ENCODE measurements around the gene GREB1L.

DNA sequence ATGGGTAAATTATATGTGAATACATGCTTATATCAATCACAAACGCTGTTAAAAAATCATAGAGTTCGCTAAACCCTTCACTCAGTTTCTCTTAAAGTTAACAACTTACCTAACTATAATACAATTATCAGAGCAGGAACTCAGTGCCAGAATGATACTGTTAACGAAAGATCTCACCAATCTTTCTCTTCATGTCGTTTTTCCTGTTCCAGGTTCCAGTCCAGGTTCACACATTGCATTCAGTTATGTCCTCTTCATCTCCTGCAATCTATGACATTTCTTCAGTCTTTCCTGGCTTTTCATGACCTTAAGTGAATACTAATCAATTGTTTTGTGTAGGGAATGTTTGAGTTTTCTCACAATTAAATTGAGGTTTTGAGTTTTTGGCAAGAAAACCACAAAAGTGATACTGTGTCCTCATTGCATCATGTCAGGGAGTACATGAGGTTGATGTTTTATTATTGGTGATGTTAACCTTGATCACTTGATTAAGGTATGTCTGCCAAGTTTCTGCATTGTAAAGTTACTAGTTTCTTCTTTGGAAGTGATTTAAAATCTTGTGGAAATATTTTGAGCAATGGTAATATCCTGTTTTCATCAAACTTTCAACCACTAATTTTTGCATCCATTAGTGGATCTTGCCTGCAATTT lies 226.6 kb downstream of the GREB1L start:
- TF ChIP-seq NR1H2 (CRISPR knock-in tag; IDR thresholded peaks at IDR 0.05): no peak
- TF ChIP-seq, protein P1, sequence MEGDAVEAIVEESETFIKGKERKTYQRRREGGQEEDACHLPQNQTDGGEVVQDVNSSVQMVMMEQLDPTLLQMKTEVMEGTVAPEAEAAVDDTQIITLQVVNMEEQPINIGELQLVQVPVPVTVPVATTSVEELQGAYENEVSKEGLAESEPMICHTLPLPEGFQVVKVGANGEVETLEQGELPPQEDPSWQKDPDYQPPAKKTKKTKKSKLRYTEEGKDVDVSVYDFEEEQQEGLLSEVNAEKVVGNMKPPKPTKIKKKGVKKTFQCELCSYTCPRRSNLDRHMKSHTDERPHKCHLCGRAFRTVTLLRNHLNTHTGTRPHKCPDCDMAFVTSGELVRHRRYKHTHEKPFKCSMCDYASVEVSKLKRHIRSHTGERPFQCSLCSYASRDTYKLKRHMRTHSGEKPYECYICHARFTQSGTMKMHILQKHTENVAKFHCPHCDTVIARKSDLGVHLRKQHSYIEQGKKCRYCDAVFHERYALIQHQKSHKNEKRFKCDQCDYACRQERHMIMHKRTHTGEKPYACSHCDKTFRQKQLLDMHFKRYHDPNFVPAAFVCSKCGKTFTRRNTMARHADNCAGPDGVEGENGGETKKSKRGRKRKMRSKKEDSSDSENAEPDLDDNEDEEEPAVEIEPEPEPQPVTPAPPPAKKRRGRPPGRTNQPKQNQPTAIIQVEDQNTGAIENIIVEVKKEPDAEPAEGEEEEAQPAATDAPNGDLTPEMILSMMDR (IDR thresholded peaks at IDR 0.05 in 2 of 3, conservative IDR thresholded peaks at IDR 0.05 in 1 of 3; ENCODE audit: insufficient read depth in 2 of 3, low read depth in 1 of 3, low read length in 3 of 3): no peak
